G401.6 (cell line): ENCODE results near the gene DCDC2C.

Experiments used
- FAIRE-seq: peaks from 2 replicates; lab custom pipeline; 2012; peaks lifted over from hg19 to GRCh38; lab: Jason Lieb, UNC

DCDC2C gene

GRCh38 chr2:3747032-3747654 lies 43.8 kb downstream of the DCDC2C start:
- FAIRE-seq: no peak

GRCh38 chr2:3747826-3748225 lies 44.5 kb downstream of the DCDC2C start:
- no peak for FAIRE-seq

- FAIRE-seq: no peak
Measured at GRCh38 chr2:3749201-3749600, 45.8 kb downstream of the DCDC2C start.

- FAIRE-seq: no peak
Measured at GRCh38 chr2:3751251-3751650, 47.9 kb downstream of the DCDC2C start.

GRCh38 chr2:3751806-3752205 lies 48.4 kb downstream of the DCDC2C start:
- FAIRE-seq: no peak

- no peak for FAIRE-seq
Measured at GRCh38 chr2:3752376-3752775, 49.0 kb downstream of the DCDC2C start.

- FAIRE-seq: no peak
Measured at GRCh38 chr2:3753561-3753960, 50.2 kb downstream of the DCDC2C start.

- no peak for FAIRE-seq
Measured at GRCh38 chr2:3754280-3754679, 50.9 kb downstream of the DCDC2C start.

- FAIRE-seq: no peak
Measured at GRCh38 chr2:3754795-3755194, 51.4 kb downstream of the DCDC2C start.

GRCh38 chr2:3755277-3755676 lies 51.9 kb downstream of the DCDC2C start:
- no peak for FAIRE-seq

- FAIRE-seq: no peak
Measured at GRCh38 chr2:3756306-3756705, 52.9 kb downstream of the DCDC2C start.

- no peak for FAIRE-seq
Measured at GRCh38 chr2:3758906-3759305, 55.5 kb downstream of the DCDC2C start.

GRCh38 chr2:3759331-3759730 lies 56.0 kb downstream of the DCDC2C start:
- FAIRE-seq: no peak

GRCh38 chr2:3759761-3760160 lies 56.4 kb downstream of the DCDC2C start:
- FAIRE-seq: no peak

- no peak for FAIRE-seq
Measured at GRCh38 chr2:3761272-3761671, 57.9 kb downstream of the DCDC2C start.

GRCh38 chr2:3762771-3763447 lies 59.5 kb downstream of the DCDC2C start:
- no peak for FAIRE-seq

- FAIRE-seq: no peak
Measured at GRCh38 chr2:3766824-3767223, 63.4 kb downstream of the DCDC2C start.

- FAIRE-seq: no peak
Measured at GRCh38 chr2:3768960-3769765, 65.8 kb downstream of the DCDC2C start.

GRCh38 chr2:3769766-3770165 lies 66.4 kb downstream of the DCDC2C start:
- no peak for FAIRE-seq

GRCh38 chr2:3770724-3771415 lies 67.5 kb downstream of the DCDC2C start:
- FAIRE-seq: no peak

GRCh38 chr2:3771576-3771975 lies 68.2 kb downstream of the DCDC2C start:
- no peak for FAIRE-seq

- no peak for FAIRE-seq
Measured at GRCh38 chr2:3774336-3774735, 71.0 kb downstream of the DCDC2C start.

GRCh38 chr2:3776311-3776710 lies 72.9 kb downstream of the DCDC2C start:
- FAIRE-seq: no peak
